RPMI8226 (cell line): ENCODE data around the gene CRELD1.
A peak's percentile ranks its signal among the peaks of the same experiment; 100 is the strongest.
"Not testable (repeated sequence)": the region's sequence is repeated elsewhere in the genome, so short reads cannot be mapped to it uniquely, and the experiment has no call there.

ENCODE experiments used
- DNase-seq: peaks from one replicate; pipeline ENCODE4 v3.0.0-alpha.2; 2015

Gene CRELD1, protein sequence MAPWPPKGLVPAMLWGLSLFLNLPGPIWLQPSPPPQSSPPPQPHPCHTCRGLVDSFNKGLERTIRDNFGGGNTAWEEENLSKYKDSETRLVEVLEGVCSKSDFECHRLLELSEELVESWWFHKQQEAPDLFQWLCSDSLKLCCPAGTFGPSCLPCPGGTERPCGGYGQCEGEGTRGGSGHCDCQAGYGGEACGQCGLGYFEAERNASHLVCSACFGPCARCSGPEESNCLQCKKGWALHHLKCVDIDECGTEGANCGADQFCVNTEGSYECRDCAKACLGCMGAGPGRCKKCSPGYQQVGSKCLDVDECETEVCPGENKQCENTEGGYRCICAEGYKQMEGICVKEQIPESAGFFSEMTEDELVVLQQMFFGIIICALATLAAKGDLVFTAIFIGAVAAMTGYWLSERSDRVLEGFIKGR

DNA sequence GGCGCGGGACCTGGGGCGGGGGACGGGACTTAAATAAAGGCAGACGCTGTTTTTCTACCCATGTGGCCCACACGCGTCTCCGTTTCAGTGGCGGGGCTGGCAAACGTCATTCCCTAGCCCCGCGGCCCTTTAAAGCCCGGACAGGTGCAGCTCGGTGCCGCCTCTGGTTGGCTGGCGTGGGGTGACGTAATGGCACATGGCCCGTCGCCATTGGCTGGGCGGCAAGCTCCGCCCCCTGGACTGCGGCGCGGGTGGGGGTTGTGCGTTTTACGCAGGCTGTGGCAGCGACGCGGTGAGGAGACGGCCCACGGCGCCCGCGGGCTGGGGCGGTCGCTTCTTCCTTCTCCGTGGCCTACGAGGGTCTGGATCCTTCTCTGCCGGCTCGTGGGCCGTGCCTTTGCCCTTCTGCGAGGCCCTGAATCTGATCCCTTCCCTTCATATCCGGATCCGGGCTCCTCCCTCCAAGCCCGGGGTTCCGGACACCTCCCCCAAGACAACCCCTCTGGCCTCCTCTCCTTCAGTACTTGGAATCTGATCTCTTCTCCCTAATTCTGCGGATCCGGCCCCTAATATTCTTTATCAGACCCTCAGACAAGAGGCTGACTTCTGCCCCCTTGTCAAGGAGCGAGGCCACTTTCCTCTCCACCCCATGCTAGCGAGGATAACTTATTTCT, at the start of gene CRELD1:
CRELD1 (plus strand) TSS at position 274 of the 674 bp plus-strand sequence. CDS start 605 bp downstream, outside the sequence.
- peak; percentile 97 for DNase-seq

DNA sequence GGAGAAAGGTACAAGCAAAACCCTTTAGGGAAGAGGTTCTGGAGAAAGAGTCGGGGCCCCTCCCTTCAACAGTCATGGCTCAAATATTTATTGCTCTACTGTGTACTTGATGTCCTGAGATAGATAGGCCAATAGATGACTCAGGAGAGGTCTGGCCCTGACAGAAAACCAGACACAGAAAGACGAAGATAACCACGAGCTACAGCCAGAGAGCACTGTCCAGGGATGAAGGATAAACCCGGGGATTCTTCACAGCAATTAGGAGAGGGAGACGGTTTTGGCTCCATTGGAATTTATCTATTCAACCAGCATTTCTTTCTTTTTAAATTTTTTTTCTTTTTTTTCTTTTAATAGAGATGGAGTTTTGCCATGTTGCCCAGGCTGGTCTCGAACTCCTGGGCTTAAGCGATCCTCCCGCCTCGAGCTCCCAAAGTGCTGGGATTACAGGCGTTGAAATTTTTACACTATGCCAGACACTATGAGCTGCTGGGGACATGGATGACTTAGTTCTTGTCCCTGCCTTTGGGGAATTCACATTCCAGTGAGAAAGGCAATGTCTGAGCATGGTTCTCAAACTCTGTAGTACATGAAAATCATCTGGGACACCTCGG, 49.0 kb upstream of the CRELD1 start:
- no peak for DNase-seq

GRCh38 chr3:9886328-9886727, 47.3 kb upstream of the CRELD1 start:
- no peak for DNase-seq

DNA sequence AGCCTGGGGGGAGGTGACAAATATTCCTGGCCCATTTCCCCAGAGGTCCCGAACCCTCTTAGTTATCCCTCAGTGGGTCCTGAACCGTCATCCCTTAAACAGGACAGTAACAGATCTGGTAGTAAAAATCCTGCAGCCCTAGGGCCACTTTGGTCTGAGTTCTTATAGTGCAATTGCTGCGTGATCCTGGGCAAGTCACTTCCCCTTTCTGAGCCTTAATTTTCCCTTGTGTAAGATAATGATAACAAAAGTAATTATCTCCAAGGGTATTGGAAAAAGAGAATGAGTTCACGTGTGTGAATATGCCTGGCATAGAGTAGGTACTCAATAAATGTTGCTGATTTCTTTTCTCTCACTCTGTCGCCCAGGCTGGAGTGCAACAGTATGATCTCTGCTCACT, 46.2 kb upstream of the CRELD1 start:
- DNase-seq: no peak

DNA sequence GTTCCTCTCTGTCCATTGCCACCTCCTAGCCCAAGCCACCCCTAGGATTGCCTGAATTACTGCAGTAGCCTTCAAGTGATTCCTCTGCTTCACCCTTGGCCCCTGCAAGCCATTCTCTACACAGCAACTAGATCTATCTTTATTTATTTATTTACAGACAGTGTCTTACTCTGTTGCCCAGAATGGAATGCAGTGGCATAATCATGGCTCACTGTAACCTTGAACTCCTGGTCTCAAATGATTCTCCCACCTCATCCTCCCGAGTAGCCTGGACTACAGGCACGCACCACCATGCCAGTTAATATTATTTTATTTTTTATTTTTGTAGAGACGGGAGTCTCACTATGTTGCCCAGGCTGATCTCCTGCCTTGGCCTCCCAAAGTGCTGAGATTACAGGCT, 45.1 kb upstream of the CRELD1 start:
- DNase-seq: no peak

DNA sequence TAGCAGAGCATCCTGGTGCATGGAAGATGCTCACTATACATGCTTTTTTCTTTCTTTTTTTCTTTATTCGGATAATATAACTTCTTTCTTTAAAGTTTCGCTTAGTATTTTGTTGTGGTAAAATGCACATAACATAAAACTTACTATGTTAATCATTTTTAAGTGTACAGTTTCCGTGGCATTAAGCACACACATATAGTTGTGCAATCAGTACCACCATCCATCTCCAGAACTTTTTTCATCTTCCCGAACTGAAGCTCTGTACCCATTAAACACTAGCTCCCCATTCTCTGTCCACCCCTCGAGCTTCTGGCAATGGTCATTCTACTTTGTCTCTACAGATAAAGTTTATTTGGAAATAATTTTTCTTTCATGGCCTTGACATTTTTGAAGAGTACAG, 44.2 kb upstream of the CRELD1 start:
- no peak for DNase-seq

DNA sequence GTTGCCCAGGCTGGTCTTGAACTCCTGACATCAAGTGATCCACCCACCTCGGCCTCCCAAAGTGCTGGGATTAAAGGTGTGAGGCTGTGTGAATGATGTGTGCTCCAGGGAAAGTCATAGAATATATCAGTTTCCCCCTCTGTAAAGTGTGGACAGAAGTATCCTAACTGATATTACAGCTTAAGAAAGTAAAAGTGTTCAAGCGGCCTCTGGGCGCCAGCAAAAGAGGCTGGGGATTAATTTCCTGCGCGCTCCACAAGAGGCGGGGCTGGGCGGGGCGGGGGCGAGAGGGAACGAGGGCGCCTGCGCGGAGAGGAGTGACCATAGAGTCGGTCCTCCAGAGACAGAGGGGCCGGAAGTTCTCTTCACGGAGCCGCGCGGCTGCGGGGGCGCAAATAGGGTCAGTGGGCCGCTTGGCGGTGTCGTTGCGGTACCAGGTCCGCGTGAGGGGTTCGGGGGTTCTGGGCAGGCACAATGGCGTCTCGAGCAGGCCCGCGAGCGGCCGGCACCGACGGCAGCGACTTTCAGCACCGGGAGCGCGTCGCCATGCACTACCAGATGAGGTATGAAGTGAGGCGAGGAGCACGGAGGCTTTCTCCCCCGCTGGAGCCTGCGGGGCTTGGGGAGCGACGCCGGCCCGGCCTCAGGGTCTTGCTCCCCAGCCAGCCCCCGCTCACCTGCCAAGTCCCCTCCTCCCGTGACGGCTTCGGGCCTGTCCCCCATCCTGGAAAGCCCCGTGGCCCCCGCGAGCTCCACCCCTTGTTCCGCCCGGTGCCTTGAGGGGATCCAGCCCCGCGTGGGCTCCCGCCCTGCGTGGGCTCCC, 43.2 kb upstream of the CRELD1 start, which contains the start of gene JAGN1:
JAGN1 (plus strand) TSS at position 362 of the 823 bp plus-strand sequence; CDS start at position 475, 113 bp downstream.
- peak; percentile 91 for DNase-seq

DNA sequence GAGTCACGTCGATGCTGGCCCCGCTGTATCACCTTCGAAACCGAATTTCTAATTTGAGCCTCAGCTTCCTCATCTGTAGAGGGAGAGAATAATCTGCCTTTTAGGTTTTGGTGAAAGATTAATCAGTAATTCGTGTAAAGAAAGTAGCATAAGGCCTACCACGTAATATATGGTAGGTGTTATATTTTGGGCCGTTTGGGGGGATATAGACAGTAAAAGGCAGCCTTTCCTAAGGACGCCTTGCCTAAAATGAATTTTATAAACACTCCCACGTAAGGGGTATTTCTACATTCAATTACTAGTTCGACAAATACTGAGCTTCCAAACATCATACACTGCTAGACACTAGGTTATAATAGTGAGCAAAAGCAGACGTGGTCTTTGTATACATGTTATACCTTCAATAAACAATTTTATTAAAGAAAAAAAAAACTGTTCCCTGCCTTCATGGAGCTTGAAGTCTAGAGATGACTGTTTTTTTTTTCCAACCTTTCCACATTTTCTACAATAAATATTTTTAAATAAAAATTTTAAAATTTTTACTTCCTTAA, 42.5 kb upstream of the CRELD1 start:
- no peak for DNase-seq

- DNase-seq: no peak
Observed at GRCh38 chr3:9893739-9894138, 39.9 kb upstream of the CRELD1 start.

DNA sequence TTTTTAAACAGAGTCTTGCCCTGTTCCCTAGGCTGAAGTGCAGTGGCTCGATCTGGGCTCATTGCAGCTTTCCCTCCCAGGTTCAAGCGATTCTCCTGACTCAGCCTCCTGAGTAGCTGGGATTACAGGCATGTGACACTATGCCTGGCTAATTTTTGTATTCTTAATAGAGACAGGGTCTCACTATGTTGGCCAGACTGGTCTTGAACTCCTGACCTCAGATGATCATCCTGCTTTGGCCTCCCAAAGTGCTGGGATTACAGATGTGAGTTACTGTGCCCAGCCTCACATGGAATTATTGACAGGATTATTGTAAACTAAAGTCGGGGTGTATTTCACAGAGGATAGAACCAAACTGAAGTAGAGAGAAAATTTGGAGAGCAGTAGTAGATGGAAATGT, 37.9 kb upstream of the CRELD1 start:
- not testable (repeated sequence) for DNase-seq

DNA sequence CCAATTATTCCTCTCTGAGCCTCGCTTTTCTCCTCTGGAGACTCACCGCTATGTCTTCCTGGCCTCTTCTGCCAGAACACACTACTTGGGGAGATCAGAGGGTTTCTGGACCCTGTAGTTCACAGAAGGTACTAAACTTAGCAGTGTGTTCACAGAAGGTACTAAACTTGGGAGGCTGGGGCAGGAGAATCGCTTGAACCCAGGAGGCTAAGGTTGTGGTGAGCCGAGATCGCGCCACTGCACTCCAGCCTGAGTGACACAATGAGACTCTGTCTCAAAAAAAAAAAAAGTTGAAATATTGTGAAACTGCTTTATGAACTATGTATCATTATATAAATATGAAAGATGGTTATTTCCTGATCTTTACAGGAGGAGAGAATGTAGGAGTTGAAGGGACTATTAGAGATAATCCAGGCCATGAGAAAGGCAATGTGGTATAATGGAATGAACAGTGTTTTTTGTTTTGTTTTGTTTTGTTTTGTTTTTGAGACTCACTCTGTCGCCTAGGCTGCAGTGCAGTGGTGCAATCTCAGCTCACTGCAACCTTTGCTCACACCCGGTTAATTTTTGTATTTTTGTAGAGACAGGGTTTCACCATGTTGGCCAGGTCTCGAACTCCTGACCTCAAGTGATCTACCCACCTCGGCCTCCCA, 36.8 kb upstream of the CRELD1 start:
- not testable (repeated sequence) for DNase-seq

DNA sequence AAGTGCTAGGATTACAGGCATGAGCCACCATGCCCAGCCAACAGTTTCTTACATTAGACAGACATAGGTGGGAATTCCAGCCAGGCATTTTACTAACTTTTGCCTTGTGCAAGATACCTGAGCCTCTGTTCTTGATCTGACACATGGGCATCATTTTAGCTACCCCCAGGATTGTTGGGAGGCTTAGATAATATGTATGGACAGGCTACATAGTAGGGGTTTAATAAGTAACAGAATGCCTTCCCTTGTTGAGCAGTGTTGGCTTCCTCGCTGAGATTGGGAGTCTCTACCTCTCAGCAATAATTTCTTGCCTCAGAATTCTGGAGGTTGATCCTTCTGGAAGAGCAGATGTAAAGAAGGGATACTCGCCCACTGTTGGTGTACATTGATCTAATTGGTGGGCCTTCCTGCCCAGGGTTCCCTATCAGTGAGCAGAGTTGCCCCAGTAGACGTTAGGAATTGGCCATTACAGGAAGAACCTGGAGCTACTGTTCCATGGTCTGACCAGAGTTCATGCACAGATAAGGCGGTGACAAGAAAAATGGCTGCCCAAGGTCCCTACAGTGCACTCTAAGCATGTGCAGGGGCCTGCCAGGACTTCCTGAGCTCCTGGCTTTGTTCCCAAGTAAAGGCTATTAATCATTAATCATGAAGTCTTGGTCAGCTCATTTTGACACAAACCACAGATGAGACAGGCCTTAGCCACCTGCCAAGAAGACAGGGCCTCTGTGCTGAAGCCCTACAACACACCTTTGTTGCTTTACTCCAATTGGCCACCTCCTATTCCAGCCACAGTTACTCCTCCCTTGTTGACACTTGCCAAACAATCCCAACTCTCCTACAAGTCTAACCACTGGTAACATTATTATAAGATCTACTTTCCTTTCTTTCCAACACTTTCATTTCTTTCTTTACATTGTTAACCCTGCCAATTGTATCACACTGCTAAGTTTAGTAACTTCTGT, 35.9 kb upstream of the CRELD1 start:
- DNase-seq: peak; percentile 74

DNA sequence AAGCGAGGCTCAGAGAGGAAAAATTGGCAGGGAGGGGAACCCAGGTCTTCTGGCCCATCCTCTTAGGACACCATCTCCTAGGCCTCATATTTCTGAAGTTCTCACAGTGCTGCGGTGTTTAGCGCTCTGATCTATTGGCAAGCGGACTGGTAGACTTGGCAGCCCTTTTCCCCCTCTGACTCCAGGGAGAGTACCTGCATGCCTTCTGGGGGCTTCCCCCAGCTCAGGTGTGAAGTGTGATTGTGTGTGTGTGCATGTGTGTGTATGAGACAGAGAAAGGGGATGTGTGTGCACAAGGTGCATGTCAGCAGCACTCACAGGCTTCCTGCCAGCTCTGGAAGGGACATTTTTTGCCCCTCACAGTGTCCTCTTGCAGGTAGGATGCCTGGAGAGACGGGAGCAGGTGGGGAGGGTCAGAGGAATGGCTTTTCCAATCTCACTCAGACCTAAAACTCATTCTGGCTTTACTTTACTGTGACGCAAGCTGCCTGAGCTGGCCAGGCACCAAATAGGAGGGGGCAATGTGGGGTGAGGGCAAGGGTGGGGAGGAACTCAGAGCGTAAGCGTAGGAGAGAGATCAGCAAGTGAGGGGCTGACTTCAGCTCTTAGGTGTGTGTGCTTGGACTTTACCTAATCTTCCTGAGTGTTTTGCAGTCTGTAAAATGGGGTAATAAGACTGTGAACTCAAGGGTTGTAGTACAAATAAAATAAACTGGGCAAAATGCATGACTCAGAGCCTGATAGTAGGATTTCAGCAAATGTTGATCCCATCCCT, 35.0 kb upstream of the CRELD1 start:
- no peak for DNase-seq

DNA sequence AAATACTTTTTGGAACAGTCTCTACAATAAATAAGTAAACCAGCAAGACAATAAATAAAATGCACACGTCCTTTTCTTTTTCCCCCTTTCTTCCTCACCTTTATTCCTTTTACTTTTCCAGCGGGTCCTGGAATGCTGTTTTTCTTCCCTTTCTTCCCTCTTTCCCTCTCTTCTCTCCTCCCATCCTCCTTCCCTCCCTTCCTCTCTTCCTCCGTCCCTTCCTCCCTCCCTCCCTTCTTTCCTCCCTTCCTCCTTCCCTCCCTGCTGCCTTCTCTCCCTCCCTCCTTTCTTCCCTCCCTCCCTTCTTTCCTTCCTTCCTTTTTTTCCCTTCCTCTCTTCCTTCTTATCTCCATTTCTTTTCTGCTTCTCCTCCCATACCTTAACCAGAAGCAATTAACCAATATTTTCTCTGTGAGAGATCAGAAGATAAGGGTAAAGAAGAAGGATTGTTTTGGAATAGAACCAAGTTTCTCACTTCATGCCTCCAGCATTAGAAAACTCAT, 34.3 kb upstream of the CRELD1 start:
- no peak for DNase-seq

DNA sequence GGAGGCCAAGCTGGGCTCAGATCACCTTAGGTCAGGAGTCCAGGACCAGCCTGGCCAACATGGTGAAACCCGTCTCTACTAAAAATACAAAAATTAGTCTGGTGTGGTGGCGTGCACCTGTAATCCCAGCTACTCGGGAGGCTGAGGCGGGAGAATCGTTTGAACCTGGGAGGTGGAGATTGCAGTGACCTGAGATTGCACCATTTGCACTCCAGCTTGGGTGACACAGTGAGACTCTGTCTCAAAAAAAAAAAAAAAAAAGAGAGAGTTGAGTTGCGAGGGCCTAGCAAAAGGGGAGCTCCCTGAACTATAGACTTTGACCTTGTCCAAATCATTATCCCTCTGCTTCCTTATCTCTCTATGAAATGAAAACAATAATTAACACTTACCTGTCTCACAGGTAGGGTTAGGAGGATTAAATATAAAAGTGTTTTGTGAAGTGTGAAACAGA, 32.6 kb upstream of the CRELD1 start:
- DNase-seq: not testable (repeated sequence)

DNA sequence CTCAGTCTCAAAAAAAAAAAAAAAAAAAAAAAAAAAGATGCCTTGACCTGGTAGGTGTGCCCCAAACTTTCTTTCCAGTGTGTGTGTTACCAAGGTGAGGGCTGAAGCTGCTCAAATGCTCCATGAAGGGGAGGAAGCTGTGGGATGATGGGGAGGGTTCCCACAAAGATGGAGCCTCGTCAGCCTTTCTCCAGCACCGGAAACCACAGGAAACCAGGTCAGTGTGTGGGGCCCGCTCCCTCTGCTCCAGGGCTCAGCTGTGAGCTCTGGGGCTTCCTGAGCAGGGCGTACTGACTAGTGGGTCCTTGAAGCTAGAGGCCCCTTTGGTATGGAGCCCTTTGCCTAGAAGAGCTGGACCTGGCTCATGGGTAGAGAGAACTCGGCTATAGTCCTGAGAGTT, 31.7 kb upstream of the CRELD1 start:
- no peak for DNase-seq

- no peak for DNase-seq
Observed at GRCh38 chr3:9902372-9903237, 31.0 kb upstream of the CRELD1 start, which contains the start of gene IL17RE. Gene IL17RE (plus strand): TSS chr3:9902848. CDS start chr3:9902933, 85 bp downstream.

GRCh38 chr3:9903238-9903624, 30.4 kb upstream of the CRELD1 start:
- DNase-seq: no peak
